Endothelial cell (in vitro differentiated cells): ENCODE results near the gene MRPL23. TPM values are rescaled to one million over a fixed set of nuclear protein-coding genes. Genes with fewer than 3 reads are reported as not detected.

Experiments
- DNase-seq: peaks from one replicate; pipeline ENCODE4 v3.0.0; 2021; ENCODE audit warnings: low spot score
- H3K27ac Mint-ChIP-seq: one replicate; pipeline ENCODE4 v1.8.0; 2021; ENCODE audit warnings: mixed read lengths, inconsistent platforms; ENCODE audit not compliant: unreplicated experiment
- H3K27me3 Mint-ChIP-seq: one replicate; pipeline ENCODE4 v1.8.0; 2021; ENCODE audit warnings: mild to moderate bottlenecking, moderate library complexity, mixed read lengths, inconsistent platforms; ENCODE audit not compliant: unreplicated experiment
- H3K36me3 Mint-ChIP-seq: one replicate; pipeline ENCODE4 v1.8.0; 2021; ENCODE audit warnings: mild to moderate bottlenecking, low read depth, mixed read lengths, inconsistent platforms; ENCODE audit not compliant: unreplicated experiment
- H3K4me1 Mint-ChIP-seq: one replicate; pipeline ENCODE4 v1.8.0; 2021; ENCODE audit warnings: mild to moderate bottlenecking, mixed read lengths, inconsistent platforms; ENCODE audit not compliant: unreplicated experiment
- H3K4me3 Mint-ChIP-seq: one replicate; pipeline ENCODE4 v1.8.0; 2021; ENCODE audit warnings: mild to moderate bottlenecking, mixed read lengths, inconsistent platforms; ENCODE audit not compliant: unreplicated experiment
- H3K9me3 Mint-ChIP-seq: one replicate; pipeline ENCODE4 v1.8.0; 2021; ENCODE audit warnings: mixed read lengths, inconsistent platforms; ENCODE audit not compliant: unreplicated experiment
- CTCF ChIP-seq: fragments of 200-600 bp; sonication (generic); IDR thresholded peaks from one replicate; pipeline ENCODE4 v1.5.0; 2021; ENCODE audit warnings: antibody characterized with exemption; ENCODE audit not compliant: unreplicated experiment
- total RNA-seq: library from RNA; stranded (reverse); fragmentation: NEBNext Ultra II Directional; extraction: Animal tissue kit (Norgen Biotek cat#: 25700); gene quantifications from one replicate; pipeline ENCODE4 v1.2.1, GENCODE V29; 2021; ENCODE audit not compliant: unreplicated experiment

MRPL23 gene
- total RNA-seq, 1 donor from 2014 or later, result 29.2 TPM

- H3K27me3 Mint-ChIP-seq, result no peaks in the 10 kb centered on the region
- no peak for DNase-seq
- no peaks in the 10 kb centered on the region for H3K9me3 Mint-ChIP-seq
- no peaks in the 10 kb centered on the region for H3K36me3 Mint-ChIP-seq
- H3K27ac Mint-ChIP-seq, result no peak overlapping the region
- H3K4me3 Mint-ChIP-seq, result no peak overlapping the region
- no peak for TF ChIP-seq CTCF
- H3K4me1 Mint-ChIP-seq, result no peaks in the 10 kb centered on the region
Measured at GRCh38 chr11:1975185-1975584, 28.1 kb downstream of the MRPL23 start.

DNA sequence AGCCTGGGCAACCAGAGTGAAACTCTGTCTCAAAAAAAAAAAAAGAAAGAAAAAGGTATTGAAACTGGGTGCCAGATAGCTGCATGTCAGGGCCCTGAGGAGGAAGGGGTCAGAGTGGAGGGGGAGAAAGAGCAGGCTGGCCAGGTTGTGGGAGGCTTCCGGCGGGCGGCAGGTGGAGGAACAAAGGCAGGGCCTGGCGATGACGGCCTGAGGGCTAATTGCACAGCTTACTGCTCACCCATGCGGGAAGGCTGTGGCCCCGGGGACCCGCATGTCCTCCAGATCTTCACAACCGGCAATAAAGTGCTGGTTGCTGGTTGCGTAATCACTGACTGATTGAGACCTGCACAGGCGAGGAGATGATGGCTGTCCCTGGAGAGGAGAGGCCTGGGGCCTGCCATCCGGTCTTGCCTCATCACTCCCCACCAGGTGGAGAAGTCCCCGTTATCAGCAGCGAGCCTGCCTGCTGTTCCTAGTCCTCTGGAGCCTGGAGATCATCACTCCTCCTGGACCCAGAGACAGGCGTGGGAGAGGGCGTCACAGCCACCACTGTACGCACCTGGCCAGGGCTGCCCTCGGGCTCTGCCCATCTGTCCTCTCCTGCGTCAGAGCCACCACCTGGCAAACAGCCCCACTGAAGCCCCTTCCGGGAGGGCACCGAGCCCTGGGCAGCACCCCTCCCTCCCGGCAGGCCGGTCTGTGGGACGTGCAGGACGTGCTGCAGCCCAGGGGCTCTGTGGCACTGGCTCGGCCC, 31.8 kb downstream of the MRPL23 start:
- Mint-ChIP-seq H3K4me3 (no peak overlapping the region), H3K27ac (no peak overlapping the region), H3K9me3 (no peaks in the 10 kb centered on the region), H3K27me3 (no peaks in the 10 kb centered on the region), H3K36me3 (no peaks in the 10 kb centered on the region), H3K4me1 (no peaks in the 10 kb centered on the region)
- TF ChIP-seq CTCF, result no peak
- DNase-seq, result no peak

DNA sequence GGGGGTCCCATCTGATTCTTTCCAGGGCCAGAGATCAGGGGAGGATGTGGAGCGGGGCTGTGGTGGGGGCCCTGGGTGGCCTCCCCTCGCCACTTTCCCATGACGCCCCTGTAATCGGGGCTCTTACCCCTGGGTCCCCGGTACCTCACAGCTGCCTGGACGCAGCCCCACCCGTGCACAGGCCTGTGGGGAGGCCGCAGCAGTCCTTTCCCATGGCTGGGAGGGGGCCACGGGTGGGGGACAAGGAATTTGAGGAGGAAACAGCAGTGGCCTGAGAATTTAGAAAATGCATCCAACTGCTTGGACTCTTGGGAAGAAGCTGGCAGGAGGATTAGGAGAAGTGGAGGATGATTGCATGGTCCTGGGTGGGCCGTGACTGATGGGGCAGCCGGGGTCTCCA, 32.5 kb downstream of the MRPL23 start:
- TF ChIP-seq CTCF, result no peak
- Mint-ChIP-seq H3K4me3 (no peak overlapping the region), H3K36me3 (no peaks in the 10 kb centered on the region), H3K27ac (no peak overlapping the region), H3K9me3 (no peaks in the 10 kb centered on the region), H3K27me3 (no peaks in the 10 kb centered on the region), H3K4me1 (no peaks in the 10 kb centered on the region)
- no peak for DNase-seq

- no peaks in the 10 kb centered on the region for H3K9me3 Mint-ChIP-seq
- H3K27ac Mint-ChIP-seq, result no peak overlapping the region
- H3K36me3 Mint-ChIP-seq, result no peaks in the 10 kb centered on the region
- no peak for DNase-seq
- H3K27me3 Mint-ChIP-seq, result no peaks in the 10 kb centered on the region
- no peak for TF ChIP-seq CTCF
- H3K4me1 Mint-ChIP-seq, result no peaks in the 10 kb centered on the region
- H3K4me3 Mint-ChIP-seq, result no peak overlapping the region
Measured at GRCh38 chr11:1982873-1983600, 35.9 kb downstream of the MRPL23 start.

DNA sequence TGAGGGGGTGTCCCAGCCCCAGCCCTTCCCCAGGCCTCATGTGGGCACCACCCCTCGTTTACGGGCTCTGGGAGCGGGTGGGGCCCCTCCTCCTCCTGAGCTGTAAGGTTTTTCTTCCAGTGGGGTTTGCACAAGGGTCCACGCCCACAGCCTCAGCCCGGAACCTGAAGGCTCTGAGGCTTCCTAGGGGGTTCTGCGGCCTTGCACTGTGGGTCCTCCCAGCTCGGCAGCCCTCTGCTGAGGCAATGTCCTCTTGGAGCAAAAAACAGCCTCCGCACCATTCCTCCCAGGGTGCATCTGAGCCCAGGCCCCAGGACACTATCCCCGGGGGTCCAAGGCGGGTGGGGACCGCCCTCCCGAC, 36.4 kb downstream of the MRPL23 start:
- Mint-ChIP-seq H3K27me3 (no peaks in the 10 kb centered on the region), H3K4me1 (no peaks in the 10 kb centered on the region), H3K27ac (no peak overlapping the region), H3K36me3 (no peaks in the 10 kb centered on the region), H3K9me3 (no peaks in the 10 kb centered on the region), H3K4me3 (no peak overlapping the region)
- DNase-seq, result no peak
- no peak for TF ChIP-seq CTCF
